A549 treated with DMSO at 1 μM for 4 hours (cell line): ENCODE data around the gene CST1. TPM values are rescaled to one million over a fixed set of nuclear protein-coding genes. Genes with fewer than 3 reads are reported as not detected.

Experiments used
- total RNA-seq: library from RNA; stranded (reverse); fragments of 200-300 nt; extraction: Qiagen RNA extraction; gene quantifications from 5 replicates; pipeline ENCODE4 v1.2.3, GENCODE V29; 2022; ENCODE audit warnings: low read depth

CST1 gene
- 0.35 to 1.9 TPM (median 0.94 TPM) in 5 replicates for total RNA-seq

DNA sequence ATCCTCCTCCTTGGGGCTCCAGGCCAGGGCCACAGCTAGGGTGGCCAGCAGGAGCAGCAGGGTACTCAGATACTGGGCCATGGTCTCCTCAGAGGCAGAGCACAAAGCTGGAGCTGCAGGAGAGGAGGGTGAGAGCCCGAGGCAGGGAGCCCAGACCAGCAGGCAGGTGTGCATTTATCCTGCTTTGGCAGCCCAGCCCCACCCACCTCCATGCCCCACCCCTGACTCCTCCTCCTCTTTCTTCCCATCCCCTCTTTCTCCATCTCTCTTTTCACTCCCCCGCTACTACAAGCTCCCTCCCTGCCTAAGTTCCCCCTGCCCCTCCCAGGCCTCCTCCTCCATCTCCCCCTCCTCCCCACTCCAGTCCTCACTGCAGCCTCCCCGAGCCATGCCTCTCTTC lies at the start of gene CST1:
CST1 (minus strand) TSS at position 150 of the 400 bp plus-strand sequence; CDS start at position 81, 69 bp downstream.

Other genes with a start within 250 kb of the CST1 start
- gene CST9L, start 182.5 kb downstream of the CST1 start, total RNA-seq, result not detected in 5 replicates
- not detected in 5 replicates for gene CST9, start 145.0 kb downstream of the CST1 start, total RNA-seq
- 234 to 361 TPM (median 335 TPM) in 5 replicates for gene CST3, start 113.0 kb downstream of the CST1 start, total RNA-seq
- not detected in 5 replicates for gene CST4, start 61.9 kb downstream of the CST1 start, total RNA-seq
- gene CST2, start 75.8 kb upstream of the CST1 start, total RNA-seq, result 0.14 to 0.52 TPM (median 0.28 TPM) in 3 of 5 replicates, not detected in the others
- not detected in 5 replicates for gene CST5, start 128.8 kb upstream of the CST1 start, total RNA-seq
- not detected in 5 replicates for gene GGTLC1, start 237.8 kb upstream of the CST1 start, total RNA-seq